Suprapubic skin (tissue), 4 donors: Measurements from ENCODE around the gene CKS1B.

ENCODE experiments used
- CTCF ChIP-seq, 2 donors: fragments of 200-600 bp in 1 of 2; fragments of 450-650 bp in 1 of 2; sonication (generic) in 1 of 2; IDR thresholded peaks; one replicate each; pipeline ENCODE4 v1.5.1; 2016 to 2019; ENCODE audit warnings: antibody characterized with exemption in 2 of 2, mild to moderate bottlenecking in 1 of 2, moderate library complexity in 1 of 2
- EP300 ChIP-seq: sonication (generic); formaldehyde crosslinking; IDR thresholded peaks from one replicate; pipeline ENCODE4 v1.6.1; 2017; ENCODE audit warnings: antibody characterized with exemption
- POLR2A ChIP-seq, 2 donors: fragments of 450-650 bp; IDR thresholded peaks; one replicate each; pipeline ENCODE4 v1.6.1; 2017; ENCODE audit warnings: antibody characterized with exemption in 2 of 2, mild to moderate bottlenecking in 2 of 2, moderate library complexity in 2 of 2
- POLR2AphosphoS5 ChIP-seq, 3 donors: sonication (generic); formaldehyde crosslinking; IDR thresholded peaks; one replicate each; pipeline ENCODE4 v1.6.1; 2017; ENCODE audit warnings: antibody characterized with exemption in 3 of 3

DNA sequence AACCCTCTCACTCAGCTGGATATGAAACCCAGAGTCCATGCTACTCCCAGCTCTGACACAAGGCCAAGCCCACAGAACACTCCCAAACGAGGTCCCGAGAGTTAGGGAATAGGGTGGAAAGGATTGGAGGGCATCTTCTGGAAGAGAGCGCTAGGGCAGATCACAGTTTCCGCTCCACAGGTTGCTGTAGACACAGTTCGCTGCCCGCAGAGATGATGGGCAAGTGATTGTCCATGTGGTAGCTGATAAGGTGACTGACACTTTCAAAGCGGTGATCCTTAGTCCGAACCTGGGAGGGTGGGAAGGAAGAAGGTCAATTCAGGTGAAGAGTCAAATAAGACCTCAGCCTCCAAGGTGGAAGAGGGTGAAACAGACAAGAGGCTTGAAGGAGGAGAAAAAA is 10.8 kb upstream of the CKS1B start:
- TF ChIP-seq CTCF (IDR thresholded peaks at IDR 0.05): no peak
- TF ChIP-seq POLR2AphosphoS5 (IDR thresholded peaks at IDR 0.05): no peak
- TF ChIP-seq POLR2A (IDR thresholded peaks at IDR 0.05): no peak
- TF ChIP-seq EP300: no peak
